ENCODE results near the gene GPR137B.

Gene GPR137B

GRCh38 chr1:236175642-236176336 is 33.5 kb downstream of the GPR137B start:
- H3K9me2 ChIP-seq (replicated peaks; ENCODE audit: insufficient read depth, low read length): no peaks in the 10 kb centered on the region
- no peaks in the 10 kb centered on the region for H3F3A ChIP-seq (ENCODE audit: insufficient read depth)
- no peaks in the 10 kb centered on the region for H3K9me3 ChIP-seq (ENCODE audit: insufficient read depth, low read length)
- no peaks in the 10 kb centered on the region for H4K20me1 ChIP-seq (ENCODE audit: low read depth, low read length)
- H3K9ac ChIP-seq (ENCODE audit: low read length): no peak overlapping the region
- no peaks in the 10 kb centered on the region for H3K36me3 ChIP-seq (ENCODE audit: low read length)
- no peaks in the 10 kb centered on the region for H3K79me2 ChIP-seq (ENCODE audit: insufficient read depth, low read length)
- H3K27me3 ChIP-seq (ENCODE audit: low read length): no peaks in the 10 kb centered on the region
- H3K4me2 ChIP-seq (ENCODE audit: low read depth, low read length, poor library complexity, severe bottlenecking): no peak overlapping the region
- no peak for TF ChIP-seq EZH2phosphoT487 (conservative IDR thresholded peaks at IDR 0.05; ENCODE audit: low read length)
- TF ChIP-seq CTCF (IDR thresholded peaks at IDR 0.05; ENCODE audit: insufficient read depth, low read length, poor library complexity, severe bottlenecking): no peak
- H3K4me3 ChIP-seq (ENCODE audit: insufficient read depth, low read length, poor library complexity, severe bottlenecking): no peak overlapping the region
- H2AFZ ChIP-seq (ENCODE audit: low read depth, low read length, severe bottlenecking): no peak overlapping the region
- H3K27ac ChIP-seq (ENCODE audit: low read depth, low read length): no peak overlapping the region

GRCh38 chr1:236176337-236177336 is 34.3 kb downstream of the GPR137B start:
- Histone ChIP-seq H3K79me2 (ENCODE audit: insufficient read depth, low read length) (no peaks in the 10 kb centered on the region), H2AFZ (ENCODE audit: low read depth, low read length, severe bottlenecking) (no peak overlapping the region), H3F3A (ENCODE audit: insufficient read depth) (no peaks in the 10 kb centered on the region), H3K27ac (ENCODE audit: low read depth, low read length) (no peak overlapping the region), H3K9me3 (ENCODE audit: insufficient read depth, low read length) (no peaks in the 10 kb centered on the region), H3K4me3 (ENCODE audit: insufficient read depth, low read length, poor library complexity, severe bottlenecking) (no peak overlapping the region), H3K27me3 (ENCODE audit: low read length) (no peaks in the 10 kb centered on the region), H3K4me2 (ENCODE audit: low read depth, low read length, poor library complexity, severe bottlenecking) (no peak overlapping the region), H3K9ac (ENCODE audit: low read length) (no peak overlapping the region), H3K9me2 (replicated peaks; ENCODE audit: insufficient read depth, low read length) (no peaks in the 10 kb centered on the region), H3K36me3 (ENCODE audit: low read length) (no peaks in the 10 kb centered on the region), H4K20me1 (ENCODE audit: low read depth, low read length) (no peaks in the 10 kb centered on the region)
- TF ChIP-seq EZH2phosphoT487 (conservative IDR thresholded peaks at IDR 0.05; ENCODE audit: low read length): no peak
- TF ChIP-seq CTCF (IDR thresholded peaks at IDR 0.05; ENCODE audit: insufficient read depth, low read length, poor library complexity, severe bottlenecking): no peak

- Histone ChIP-seq H3K9me3 (ENCODE audit: insufficient read depth, low read length) (no peaks in the 10 kb centered on the region), H3K4me3 (ENCODE audit: insufficient read depth, low read length, poor library complexity, severe bottlenecking) (no peak overlapping the region), H3K9me2 (replicated peaks; ENCODE audit: insufficient read depth, low read length) (no peaks in the 10 kb centered on the region), H4K20me1 (ENCODE audit: low read depth, low read length) (no peaks in the 10 kb centered on the region), H3K79me2 (ENCODE audit: insufficient read depth, low read length) (no peaks in the 10 kb centered on the region), H3K36me3 (ENCODE audit: low read length) (no peaks in the 10 kb centered on the region), H2AFZ (ENCODE audit: low read depth, low read length, severe bottlenecking) (no peak overlapping the region), H3K9ac (ENCODE audit: low read length) (no peak overlapping the region), H3K27ac (ENCODE audit: low read depth, low read length) (no peak overlapping the region), H3F3A (ENCODE audit: insufficient read depth) (no peaks in the 10 kb centered on the region), H3K27me3 (ENCODE audit: low read length) (no peaks in the 10 kb centered on the region), H3K4me2 (ENCODE audit: low read depth, low read length, poor library complexity, severe bottlenecking) (no peak overlapping the region)
- TF ChIP-seq EZH2phosphoT487 (conservative IDR thresholded peaks at IDR 0.05; ENCODE audit: low read length) (no peak), CTCF (IDR thresholded peaks at IDR 0.05; ENCODE audit: insufficient read depth, low read length, poor library complexity, severe bottlenecking) (no peak)
Measured at GRCh38 chr1:236179634-236180033, 37.3 kb downstream of the GPR137B start.

All from SU-DHL-6 (cell line).